Activated naive CD8-positive, alpha-beta T cell treated with anti-CD3 and anti-CD28 coated beads, Interleukin-2, amount 10 ng/mL, durations not matched to agents 7 days and 5 days (primary cell): ENCODE data around the gene C14orf180. TPM values are rescaled to one million over a fixed set of nuclear protein-coding genes. Genes with fewer than 3 reads are reported as not detected.

Source experiments
- total RNA-seq, 2 experiments: library from RNA; stranded (reverse); gene quantifications; one replicate each; pipeline ENCODE4 v1.2.3, GENCODE V29; 2021

C14orf180 gene
- total RNA-seq, 2 experiments from 2014 or later: not detected

Other genes starting within 250 kb of the C14orf180 start
- gene TMEM179, start 25.0 kb downstream of the C14orf180 start, total RNA-seq: not detected
- gene INF2, start 109.9 kb downstream of the C14orf180 start, total RNA-seq: 100 to 1,000 TPM; 107 to 110 TPM
- gene ADSS1, start 144.5 kb downstream of the C14orf180 start, total RNA-seq: 1 to 10 TPM; 2.4 to 2.8 TPM
- 100 to 1,000 TPM; 110 to 126 TPM for gene SIVA1, start 173.4 kb downstream of the C14orf180 start, total RNA-seq
- 100 to 1,000 TPM; 178 to 181 TPM for gene AKT1, start 216.0 kb downstream of the C14orf180 start, total RNA-seq
- gene ZBTB42, start 221.3 kb downstream of the C14orf180 start, total RNA-seq: 1 to 10 TPM; 6.7 to 6.9 TPM